GM12873 (cell line): ENCODE measurements around the gene PGD.

Experiments
- TF ChIP-seq, protein P1 (sequence below): IDR thresholded peaks from 2 replicates; pipeline ENCODE4 v1.5.1; 2012; ENCODE audit warnings: low read depth, mild to moderate bottlenecking, moderate library complexity, low read length, control low read depth; ENCODE audit not compliant: insufficient read depth; ENCODE audit errors: missing control alignments

The PGD gene

GRCh38 chr1:10424034-10424433 is 25.2 kb downstream of the PGD start:
- TF ChIP-seq, protein P1, sequence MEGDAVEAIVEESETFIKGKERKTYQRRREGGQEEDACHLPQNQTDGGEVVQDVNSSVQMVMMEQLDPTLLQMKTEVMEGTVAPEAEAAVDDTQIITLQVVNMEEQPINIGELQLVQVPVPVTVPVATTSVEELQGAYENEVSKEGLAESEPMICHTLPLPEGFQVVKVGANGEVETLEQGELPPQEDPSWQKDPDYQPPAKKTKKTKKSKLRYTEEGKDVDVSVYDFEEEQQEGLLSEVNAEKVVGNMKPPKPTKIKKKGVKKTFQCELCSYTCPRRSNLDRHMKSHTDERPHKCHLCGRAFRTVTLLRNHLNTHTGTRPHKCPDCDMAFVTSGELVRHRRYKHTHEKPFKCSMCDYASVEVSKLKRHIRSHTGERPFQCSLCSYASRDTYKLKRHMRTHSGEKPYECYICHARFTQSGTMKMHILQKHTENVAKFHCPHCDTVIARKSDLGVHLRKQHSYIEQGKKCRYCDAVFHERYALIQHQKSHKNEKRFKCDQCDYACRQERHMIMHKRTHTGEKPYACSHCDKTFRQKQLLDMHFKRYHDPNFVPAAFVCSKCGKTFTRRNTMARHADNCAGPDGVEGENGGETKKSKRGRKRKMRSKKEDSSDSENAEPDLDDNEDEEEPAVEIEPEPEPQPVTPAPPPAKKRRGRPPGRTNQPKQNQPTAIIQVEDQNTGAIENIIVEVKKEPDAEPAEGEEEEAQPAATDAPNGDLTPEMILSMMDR, result no peak

DNA sequence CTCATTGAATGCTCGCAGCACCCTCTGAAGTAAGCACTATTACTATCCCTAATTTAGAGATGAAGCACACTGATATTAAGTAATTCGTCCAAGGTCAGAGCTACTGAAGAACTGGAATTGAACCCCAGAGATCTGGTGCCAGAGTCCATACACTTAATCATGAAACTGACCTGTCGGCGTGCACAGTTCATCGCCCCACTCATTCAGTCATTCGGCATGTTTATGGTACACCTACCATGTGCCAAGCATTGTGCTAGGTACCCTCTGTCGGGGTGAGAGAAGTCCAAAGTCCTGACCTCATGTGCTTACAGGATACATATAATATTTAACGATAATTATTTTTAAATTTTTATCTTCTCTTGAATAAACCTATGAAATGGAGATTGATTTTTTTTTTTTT is 25.8 kb downstream of the PGD start:
- TF ChIP-seq, protein P1, result no peak

DNA sequence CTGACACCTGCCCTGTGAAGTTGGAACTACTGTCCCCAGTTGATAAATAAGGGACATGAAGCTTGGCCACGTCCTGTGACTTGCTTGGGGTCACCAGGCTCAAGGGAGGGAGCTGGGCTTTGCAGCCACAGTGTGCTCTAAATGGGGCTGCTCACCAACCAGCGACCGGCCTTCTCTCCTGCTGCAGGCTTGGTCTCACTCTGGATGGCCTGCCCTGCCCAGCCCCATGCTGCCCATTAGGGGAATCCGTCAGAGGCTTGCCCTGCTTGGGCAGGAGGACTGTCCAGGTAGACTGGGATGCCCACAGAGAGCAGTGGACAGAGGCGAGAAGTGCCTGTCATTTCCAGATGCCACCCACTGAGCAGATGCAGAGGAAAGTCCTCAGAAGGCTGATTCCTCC is 30.1 kb downstream of the PGD start:
- TF ChIP-seq, protein P1, result no peak

GRCh38 chr1:10429868-10430215 is 31.0 kb downstream of the PGD start:
- TF ChIP-seq, protein P1, result no peak

DNA sequence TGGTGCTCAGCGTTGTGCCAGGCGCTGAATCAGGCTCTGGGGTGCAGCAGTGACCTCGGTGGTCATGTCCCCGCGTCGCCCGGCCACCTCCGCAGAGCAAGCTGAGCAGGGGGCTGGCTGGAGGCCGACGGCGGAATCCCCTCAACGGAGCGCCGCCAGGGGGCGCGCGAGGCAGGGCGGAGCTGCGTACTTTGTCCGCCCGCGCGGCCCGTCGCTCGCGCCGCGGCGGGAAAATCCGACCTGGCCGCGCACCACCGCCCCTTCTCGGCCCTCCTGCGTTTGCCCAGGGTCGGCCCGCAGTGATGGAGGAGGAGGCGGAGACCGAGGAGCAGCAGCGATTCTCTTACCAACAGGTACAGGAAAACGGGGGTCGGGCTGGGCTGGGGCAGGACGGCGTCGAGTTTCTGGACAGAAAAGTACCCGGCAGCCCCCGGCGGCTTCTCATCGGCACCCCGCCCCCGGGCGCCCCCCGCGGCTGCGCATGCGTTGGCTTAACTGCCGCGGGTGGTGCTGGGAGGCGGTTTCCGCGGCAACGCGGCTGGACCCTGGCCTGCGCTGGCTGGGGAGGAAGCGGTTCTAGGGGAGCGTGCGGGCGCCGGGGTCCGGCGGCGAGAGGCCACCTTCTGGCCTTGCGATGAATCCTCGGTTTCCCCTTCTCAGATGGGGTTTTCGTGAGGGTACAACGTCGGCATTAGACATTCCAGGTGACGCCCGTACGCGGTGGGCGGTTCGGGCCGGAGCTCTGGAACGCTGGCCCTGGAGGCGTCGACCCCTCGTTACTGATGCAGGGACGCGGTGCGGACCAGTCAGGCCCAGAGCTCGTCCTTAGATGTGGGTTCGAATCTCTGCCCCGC is 31.6 kb downstream of the PGD start, which contains the start of gene CENPS:
Gene CENPS, plus strand, starts transcription at position 218 of the 854 bp plus-strand sequence. Its CDS starts 85 bp downstream, at position 303.
- TF ChIP-seq, protein P1, result peak; percentile 92

- TF ChIP-seq, protein P1, result no peak
These were observed 32.3 kb downstream of the PGD start for GRCh38 chr1:10431070-10431730.

- TF ChIP-seq, protein P1, result no peak
These were observed 34.2 kb downstream of the PGD start for GRCh38 chr1:10432910-10433700.
